Measurements from ENCODE around the gene GOLGA8K. TPM values are rescaled to one million over a fixed set of nuclear protein-coding genes. Genes with fewer than 3 reads are reported as not detected.

GOLGA8K gene
- 0.36 and 0.46 TPM in 2 replicates for total RNA-seq

GRCh38 chr15:32403192-32403591, at the start of gene GOLGA8K:
TSS of gene GOLGA8K (minus strand) at chr15:32403292. CDS start at chr15:32403194, 98 bp downstream.

Other genes starting within 250 kb of the GOLGA8K start
- gene GOLGA8O, start 52.3 kb upstream of the GOLGA8K start, total RNA-seq = 0.20 and 0.96 TPM in 2 replicates
- 6.8 and 7.1 TPM in 2 replicates for gene GOLGA8N, start 190.2 kb upstream of the GOLGA8K start, total RNA-seq
- 5.3 and 12.3 TPM in 2 replicates for gene ARHGAP11A, start 212.2 kb upstream of the GOLGA8K start, total RNA-seq
- 15.9 and 29.6 TPM in 2 replicates for gene SCG5, start 238.4 kb upstream of the GOLGA8K start, total RNA-seq

Measured in smooth muscle cell of the pulmonary artery (primary cell).